HEK293 (cell line): ENCODE measurements around the gene ZNF439.

Experiments
- CTCF ChIA-PET: fragments of 350-600 bp; formaldehyde crosslinking; extraction: SDS; loops from one replicate; lab custom pipeline; 2021; ENCODE audit warnings: antibody characterized with exemption; lab: Yijun Ruan, JAX
- POLR2A ChIA-PET: fragments of 300-600 bp; formaldehyde crosslinking; extraction: SDS; loops from one replicate; lab custom pipeline; 2020; ENCODE audit warnings: antibody characterized with exemption, inconsistent platforms; lab: Yijun Ruan, JAX
- H3K27ac ChIP-seq: fragments of 200-500 bp; sonication (Bioruptor generic); 2 replicates; pipeline ENCODE4 v1.5.1; 2014; ENCODE audit warnings: low read depth, low read length, control low read depth, inconsistent platforms; ENCODE audit errors: extremely low read depth
- H3K36me3 ChIP-seq, 2 experiments: fragments of 200-500 bp in 1 of 2; sonication (Bioruptor generic) in 1 of 2; 1 replicate in 1 of 2; 2 replicates in 1 of 2; pipeline ENCODE4 v1.5.1; 2014 to 2017; ENCODE audit warnings: inconsistent platforms in 2 of 2, low read length in 2 of 2; ENCODE audit not compliant: control insufficient read depth in 2 of 2, insufficient read depth in 1 of 2
- H3K4me1 ChIP-seq: fragments of 200-500 bp; sonication (Bioruptor generic); 2 replicates; pipeline ENCODE4 v1.5.1; 2014; ENCODE audit warnings: mild to moderate bottlenecking, low read length, inconsistent platforms; ENCODE audit not compliant: control insufficient read depth, insufficient read depth
- H3K4me3 ChIP-seq: 2 replicates; pipeline ENCODE4 v1.5.1; 2011; ENCODE audit warnings: low read depth, mild to moderate bottlenecking, control low read depth, low read length, moderate library complexity
- H3K9me3 ChIP-seq: fragments of 200-500 bp; sonication (Bioruptor generic); 2 replicates; pipeline ENCODE4 v1.5.1; 2014; ENCODE audit warnings: low read depth, low read length, inconsistent platforms; ENCODE audit not compliant: control insufficient read depth, insufficient read depth
- ELK4 ChIP-seq: IDR thresholded peaks from 2 replicates; pipeline ENCODE4 v1.6.1; 2011; ENCODE audit warnings: mild to moderate bottlenecking, low read depth, low read length, borderline replicate concordance
- HOXD13 ChIP-seq: sonication (generic); formaldehyde crosslinking; IDR thresholded peaks from 2 replicates; pipeline ENCODE4 v1.8.0; 2022; ENCODE audit warnings: missing genetic modification reagents, borderline replicate concordance
- INSM2 ChIP-seq: fragments of 450-650 bp; formaldehyde crosslinking; IDR thresholded peaks from 2 replicates; pipeline ENCODE4 v1.5.1; 2016; ENCODE audit warnings: missing biosample characterization, missing genetic modification characterization
- KLF16 ChIP-seq: fragments of 450-650 bp; formaldehyde crosslinking; IDR thresholded peaks from 2 replicates; pipeline ENCODE4 v1.5.1; 2017; ENCODE audit warnings: missing biosample characterization, missing genetic modification characterization
- KLF8 ChIP-seq: fragments of 450-650 bp; formaldehyde crosslinking; IDR thresholded peaks from 2 replicates; pipeline ENCODE4 v1.5.1; 2016; ENCODE audit warnings: missing biosample characterization, missing genetic modification characterization
- MEIS1 ChIP-seq: sonication (generic); formaldehyde crosslinking; IDR thresholded peaks from 2 replicates; pipeline ENCODE4 v1.8.1; 2022; ENCODE audit warnings: missing genetic modification reagents, mild to moderate bottlenecking, borderline replicate concordance
- SP7 ChIP-seq: fragments of 450-650 bp; formaldehyde crosslinking; IDR thresholded peaks from 2 replicates; pipeline ENCODE4 v1.5.1; 2016; ENCODE audit warnings: missing biosample characterization, missing genetic modification characterization
- TRIM28 ChIP-seq: IDR thresholded peaks from 2 replicates; pipeline ENCODE4 v1.6.1; 2011; ENCODE audit warnings: low read length, control low read depth, borderline replicate concordance
- YY1 ChIP-seq: fragments of 450-650 bp; formaldehyde crosslinking; IDR thresholded peaks from 2 replicates; pipeline ENCODE4 v1.5.1; 2018; ENCODE audit warnings: missing biosample characterization, missing genetic modification characterization
- ZBTB17 ChIP-seq: fragments of 450-650 bp; formaldehyde crosslinking; IDR thresholded peaks from 2 replicates; pipeline ENCODE4 v1.5.1; 2016; ENCODE audit warnings: missing biosample characterization, missing genetic modification characterization
- ZBTB48 ChIP-seq: fragments of 450-650 bp; formaldehyde crosslinking; IDR thresholded peaks from 2 replicates; pipeline ENCODE4 v1.5.1; 2016; ENCODE audit warnings: missing biosample characterization, missing genetic modification characterization
- ZNF16 ChIP-seq: fragments of 450-650 bp; formaldehyde crosslinking; IDR thresholded peaks from 2 replicates; pipeline ENCODE4 v1.5.1; 2016; ENCODE audit warnings: low read depth, missing biosample characterization, missing genetic modification characterization
- ZNF239 ChIP-seq: fragments of 450-650 bp; formaldehyde crosslinking; IDR thresholded peaks from 2 replicates; pipeline ENCODE4 v1.5.1; 2016; ENCODE audit warnings: missing biosample characterization, missing genetic modification characterization
- ZNF335 ChIP-seq: fragments of 450-650 bp; formaldehyde crosslinking; conservative IDR thresholded peaks from 2 replicates; pipeline ENCODE4 v1.5.1; 2016; ENCODE audit warnings: missing biosample characterization, missing genetic modification characterization
- ZNF394 ChIP-seq: fragments of 450-650 bp; formaldehyde crosslinking; IDR thresholded peaks from 2 replicates; pipeline ENCODE4 v1.5.1; 2016; ENCODE audit warnings: missing biosample characterization, missing genetic modification characterization, mild to moderate bottlenecking, moderate library complexity, borderline replicate concordance
- ZNF501 ChIP-seq: fragments of 450-650 bp; formaldehyde crosslinking; IDR thresholded peaks from 2 replicates; pipeline ENCODE4 v1.5.1; 2016; ENCODE audit warnings: missing biosample characterization, missing genetic modification characterization
- ZNF645 ChIP-seq: fragments of 450-650 bp; formaldehyde crosslinking; IDR thresholded peaks from 2 replicates; pipeline ENCODE4; 2016; ENCODE audit warnings: missing biosample characterization, missing genetic modification characterization
- ZNF658 ChIP-seq: fragments of 450-650 bp; formaldehyde crosslinking; IDR thresholded peaks from 2 replicates; pipeline ENCODE4; 2016; ENCODE audit warnings: missing biosample characterization, missing genetic modification characterization
- ZNF76 ChIP-seq: fragments of 450-650 bp; formaldehyde crosslinking; IDR thresholded peaks from 2 replicates; pipeline ENCODE4; 2016; ENCODE audit warnings: low read depth, missing biosample characterization, missing genetic modification characterization, borderline replicate concordance
- ZNF768 ChIP-seq: fragments of 450-650 bp; formaldehyde crosslinking; IDR thresholded peaks from 2 replicates; pipeline ENCODE4 v1.5.1; 2018; ENCODE audit warnings: missing biosample characterization, mild to moderate bottlenecking, missing genetic modification characterization
- ZNF776 ChIP-seq: fragments of 450-650 bp; formaldehyde crosslinking; IDR thresholded peaks from 2 replicates; pipeline ENCODE4 v1.5.0; 2017; ENCODE audit warnings: missing biosample characterization, missing genetic modification characterization, borderline replicate concordance
- ZXDB ChIP-seq: fragments of 450-650 bp; formaldehyde crosslinking; IDR thresholded peaks from 2 replicates; pipeline ENCODE4 v1.5.1; 2016; ENCODE audit warnings: missing biosample characterization, missing genetic modification characterization
- TF ChIP-seq, protein P1 (sequence below): fragments of 450-650 bp; formaldehyde crosslinking; IDR thresholded peaks from 2 replicates; pipeline ENCODE4 v1.5.1; 2016; ENCODE audit warnings: missing biosample characterization, missing genetic modification characterization
- TF ChIP-seq, protein P2 (sequence below): fragments of 450-650 bp; formaldehyde crosslinking; IDR thresholded peaks from 2 replicates; pipeline ENCODE4 v1.5.1; 2017; ENCODE audit warnings: missing biosample characterization, missing genetic modification characterization
- TF ChIP-seq, protein P3 (sequence below): fragments of 450-650 bp; formaldehyde crosslinking; IDR thresholded peaks from 2 replicates; pipeline ENCODE4 v1.5.1; 2017; ENCODE audit warnings: missing biosample characterization, missing genetic modification characterization

The ZNF439 gene

GRCh38 chr19:11813703-11814028, 34.9 kb upstream of the ZNF439 start:
- Histone ChIP-seq H3K27ac (no peak overlapping the region), H3K4me1 (no peaks in the 10 kb centered on the region), H3K9me3 (no peaks in the 10 kb centered on the region), H3K4me3 (peak overlapping the region; percentile 87), H3K36me3 (peaks cover 0 to 4% of the 10 kb centered on the region in 2 experiments; a peak in 1 of 3 replicates)
- peak; percentile 82 for TF ChIP-seq ZNF335 (tag by site-specific recombination)
- TF ChIP-seq ZNF768: no peak
- TF ChIP-seq MEIS1: no peak
- TF ChIP-seq, protein P1, sequence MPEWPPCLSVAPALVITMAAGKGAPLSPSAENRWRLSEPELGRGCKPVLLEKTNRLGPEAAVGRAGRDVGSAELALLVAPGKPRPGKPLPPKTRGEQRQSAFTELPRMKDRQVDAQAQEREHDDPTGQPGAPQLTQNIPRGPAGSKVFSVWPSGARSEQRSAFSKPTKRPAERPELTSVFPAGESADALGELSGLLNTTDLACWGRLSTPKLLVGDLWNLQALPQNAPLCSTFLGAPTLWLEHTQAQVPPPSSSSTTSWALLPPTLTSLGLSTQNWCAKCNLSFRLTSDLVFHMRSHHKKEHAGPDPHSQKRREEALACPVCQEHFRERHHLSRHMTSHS (tag by site-specific recombination): no peak
- TF ChIP-seq ZXDB (tag by site-specific recombination): no peak
- TF ChIP-seq ZNF394 (tag by site-specific recombination): no peak
- no peak for TF ChIP-seq ZNF776 (tag by site-specific recombination)
- no peak for TF ChIP-seq ZNF76
- TF ChIP-seq KLF16 (tag by site-specific recombination): no peak
- TF ChIP-seq, protein P2, sequence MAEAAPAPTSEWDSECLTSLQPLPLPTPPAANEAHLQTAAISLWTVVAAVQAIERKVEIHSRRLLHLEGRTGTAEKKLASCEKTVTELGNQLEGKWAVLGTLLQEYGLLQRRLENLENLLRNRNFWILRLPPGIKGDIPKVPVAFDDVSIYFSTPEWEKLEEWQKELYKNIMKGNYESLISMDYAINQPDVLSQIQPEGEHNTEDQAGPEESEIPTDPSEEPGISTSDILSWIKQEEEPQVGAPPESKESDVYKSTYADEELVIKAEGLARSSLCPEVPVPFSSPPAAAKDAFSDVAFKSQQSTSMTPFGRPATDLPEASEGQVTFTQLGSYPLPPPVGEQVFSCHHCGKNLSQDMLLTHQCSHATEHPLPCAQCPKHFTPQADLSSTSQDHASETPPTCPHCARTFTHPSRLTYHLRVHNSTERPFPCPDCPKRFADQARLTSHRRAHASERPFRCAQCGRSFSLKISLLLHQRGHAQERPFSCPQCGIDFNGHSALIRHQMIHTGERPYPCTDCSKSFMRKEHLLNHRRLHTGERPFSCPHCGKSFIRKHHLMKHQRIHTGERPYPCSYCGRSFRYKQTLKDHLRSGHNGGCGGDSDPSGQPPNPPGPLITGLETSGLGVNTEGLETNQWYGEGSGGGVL (tag by site-specific recombination): no peak
- no peak for TF ChIP-seq KLF8 (tag by site-specific recombination)
- 0 out of 2 replicates have a peak, but pooled peaks have one; percentile 73 for TF ChIP-seq TRIM28
- TF ChIP-seq ELK4: no peak
- peak; percentile 95; the same call in 1 of the 2 replicates for TF ChIP-seq ZBTB17 (tag by site-specific recombination)
- CTCF ChIA-PET: interaction anchor here (0.6 to 4.2 kb wide), 5 partner anchors 16 to 692 kb away, joined by 3 to 29 read pairs (median 3); partner anchors contain the start of gene ZNF491
- POLR2A ChIA-PET: interaction anchor here (0.6 to 1.3 kb wide), 7 partner anchors 12 to 628 kb away, joined by 3 to 4 read pairs (median 3); partner anchors contain the start of genes ELOF1, ZNF443, ZNF625 and ZNF69

GRCh38 chr19:11814029-11814699, 34.4 kb upstream of the ZNF439 start, which contains the start of gene ZNF440:
ZNF440 (plus strand) TSS chr19:11814273; CDS start chr19:11814448, 175 bp downstream.
- no peaks in the 10 kb centered on the region for H3K4me1 ChIP-seq
- no peaks in the 10 kb centered on the region for H3K9me3 ChIP-seq
- no peak within 1 kb of the TSS; the same call in 1 of the 2 replicates for H3K27ac ChIP-seq
- peaks cover 0 to 5% of the 10 kb centered on the region in 2 experiments; a peak in 2 of 3 replicates for H3K36me3 ChIP-seq
- ChIA-PET CTCF (interaction anchor here (0.8 to 4.2 kb wide), 2 partner anchors 16 to 70 kb away, joined by 3 to 29 read pairs; partner anchors contain the start of gene ZNF491), POLR2A (interaction anchor here (0.5 to 1.3 kb wide), 7 partner anchors 13 to 627 kb away, joined by 3 to 4 read pairs (median 3); partner anchors contain the start of genes ZNF443 and ZNF625)
- peak within 1 kb of the TSS; percentile 87 for H3K4me3 ChIP-seq
- TF ChIP-seq ZNF335 (tag by site-specific recombination) (0 out of 2 replicates have a peak, but pooled peaks have one; percentile 53), YY1 (tag by site-specific recombination) (peak; percentile 15; the same call in 1 of the 2 replicates), ZNF239 (tag by site-specific recombination) (0 out of 2 replicates have a peak, but pooled peaks have one; percentile 40), ZNF76 (peak; percentile 71), KLF8 (tag by site-specific recombination) (peak; percentile 22; the same call in 1 of the 2 replicates), ZNF768 (no peak), ZNF501 (tag by site-specific recombination) (0 out of 2 replicates have a peak, but pooled peaks have one; percentile 42), ZNF16 (tag by site-specific recombination) (no peak), ZNF645 (tag by site-specific recombination) (no peak), ZNF658 (tag by site-specific recombination) (no peak), TRIM28 (no peak; the same call in 1 of the 2 replicates), INSM2 (tag by site-specific recombination) (peak; percentile 96), HOXD13 (CRISPR knock-in tag) (no peak), ZBTB48 (tag by site-specific recombination) (0 out of 2 replicates have a peak, but pooled peaks have one; percentile 47), SP7 (tag by site-specific recombination) (peak; percentile 60; the same call in 1 of the 2 replicates)
- TF ChIP-seq, protein P3, sequence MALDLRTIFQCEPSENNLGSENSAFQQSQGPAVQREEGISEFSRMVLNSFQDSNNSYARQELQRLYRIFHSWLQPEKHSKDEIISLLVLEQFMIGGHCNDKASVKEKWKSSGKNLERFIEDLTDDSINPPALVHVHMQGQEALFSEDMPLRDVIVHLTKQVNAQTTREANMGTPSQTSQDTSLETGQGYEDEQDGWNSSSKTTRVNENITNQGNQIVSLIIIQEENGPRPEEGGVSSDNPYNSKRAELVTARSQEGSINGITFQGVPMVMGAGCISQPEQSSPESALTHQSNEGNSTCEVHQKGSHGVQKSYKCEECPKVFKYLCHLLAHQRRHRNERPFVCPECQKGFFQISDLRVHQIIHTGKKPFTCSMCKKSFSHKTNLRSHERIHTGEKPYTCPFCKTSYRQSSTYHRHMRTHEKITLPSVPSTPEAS (tag by site-specific recombination): 0 out of 2 replicates have a peak, but pooled peaks have one; percentile 14
